ENCODE results near the gene GPX2. TPM values are rescaled to one million over a fixed set of nuclear protein-coding genes. Genes with fewer than 3 reads are reported as not detected.

The GPX2 gene
- total and polyA plus RNA-seq, 2 experiments from 2014 or later, result 0.78 to 2.2 TPM

- Histone ChIP-seq H3K36me3 (ENCODE audit: insufficient read depth) (peaks cover 27% of the 10 kb centered on the region), H3F3A (replicated peaks; ENCODE audit: low read depth) (peaks cover 3% of the 10 kb centered on the region; the same call in 1 of the 2 replicates), H3K4me2 (no peak overlapping the region), H3K27ac (ENCODE audit: low read depth) (no peak overlapping the region), H3K27me3 (ENCODE audit: insufficient read depth) (no peaks in the 10 kb centered on the region), H4K20me1 (replicated peaks; ENCODE audit: insufficient read depth) (no peaks in the 10 kb centered on the region), H3K4me3 (no peak overlapping the region), H2AFZ (no peak overlapping the region), H3K9me2 (ENCODE audit: insufficient read depth) (no peaks in the 10 kb centered on the region), H3K79me2 (replicated peaks; ENCODE audit: insufficient read depth) (no peaks in the 10 kb centered on the region), H3K4me1 (ENCODE audit: insufficient read depth) (no peaks in the 10 kb centered on the region)
- DNase-seq (ENCODE audit: low spot score) (no peak), ATAC-seq (no peak)
- Mint-ChIP-seq H3K4me1 (no peaks in the 10 kb centered on the region), H3K4me3 (no peak overlapping the region), H3K27me3 (ENCODE audit: insufficient read depth, low read depth, poor library complexity) (peaks cover 1% of the 10 kb centered on the region), H3K9me3 (no peaks in the 10 kb centered on the region), H3K36me3 (ENCODE audit: low read depth) (peaks cover 13% of the 10 kb centered on the region; the same call in 2 of the 3 replicates), H3K27ac (no peak overlapping the region)
- TF ChIP-seq CTCF (conservative IDR thresholded peaks at IDR 0.05; ENCODE audit: low read depth in 2 of 2) (no peak), REST (IDR thresholded peaks at IDR 0.05; ENCODE audit: unreplicated experiment) (no peak), EZH2phosphoT487 (IDR thresholded peaks at IDR 0.05; ENCODE audit: unreplicated experiment) (no peak), ZNF462 (CRISPR knock-in tag; IDR thresholded peaks at IDR 0.05) (no peak), EZH2 (IDR thresholded peaks at IDR 0.05; ENCODE audit: low read depth, unreplicated experiment) (no peak), NANOG (IDR thresholded peaks at IDR 0.05; ENCODE audit: borderline replicate concordance) (no peak), ZNF114 (CRISPR knock-in tag; IDR thresholded peaks at IDR 0.05) (no peak), JUNB (IDR thresholded peaks at IDR 0.05; ENCODE audit: unreplicated experiment) (no peak), ZNF331 (CRISPR knock-in tag; IDR thresholded peaks at IDR 0.05; ENCODE audit: low read depth) (no peak), POLR2AphosphoS5 (IDR thresholded peaks at IDR 0.05; ENCODE audit: low read depth) (no peak), ETS1 (IDR thresholded peaks at IDR 0.05) (no peak), CREB1 (CRISPR knock-in tag; IDR thresholded peaks at IDR 0.05; ENCODE audit: low read depth) (no peak), STAT1 (IDR thresholded peaks at IDR 0.05; ENCODE audit: unreplicated experiment) (no peak)
These were observed 11.4 kb downstream of the GPX2 start for GRCh38 chr14:64931123-64931522.

Data from GM23338 (cell line).